ENCODE measurements around the gene PLK2. TPM values are rescaled to one million over a fixed set of nuclear protein-coding genes. Genes with fewer than 3 reads are reported as not detected.

The PLK2 gene
- total RNA-seq, 1 experiment from 2014 or later, result 372 TPM

GRCh38 chr5:58439094-58439644 is 20.7 kb downstream of the PLK2 start:
- H3K4me3 ChIP-seq (ENCODE audit: low read length), result no peak overlapping the region
- H3K79me2 ChIP-seq (ENCODE audit: low read length), result no peaks in the 10 kb centered on the region
- intact Hi-C loops (cut with micrococcal nuclease), result no loop called here
- ATAC-seq (no peak), DNase-seq (no peak)
- H3K9ac ChIP-seq (ENCODE audit: low read length), result no peak overlapping the region
- H3K9me3 ChIP-seq (ENCODE audit: low read length), result no peaks in the 10 kb centered on the region
- no peak overlapping the region for H3K27ac ChIP-seq (ENCODE audit: low read length)
- H3F3A ChIP-seq (ENCODE audit: low read length, unreplicated experiment), result no peaks in the 10 kb centered on the region
- H3K4me2 ChIP-seq (ENCODE audit: low read length), result no peak overlapping the region
- CTCF ChIA-PET, result no interaction called here
- POLR2A ChIA-PET (ENCODE audit: unreplicated experiment), result no interaction called here
- H3K36me3 ChIP-seq (ENCODE audit: low read depth, low read length), result no peaks in the 10 kb centered on the region
- no peak for TF ChIP-seq CTCF (conservative IDR thresholded peaks at IDR 0.05; ENCODE audit: low read depth, low read length)
- H4K20me1 ChIP-seq (ENCODE audit: low read length), result no peaks in the 10 kb centered on the region
- no peaks in the 10 kb centered on the region for H3K9me2 ChIP-seq (replicated peaks; ENCODE audit: low read length)
- BruUV-seq (replicated peaks), result no TSS peak
- 0 out of 2 replicates have a peak, but pooled peaks cover 4% of the 10 kb centered on the region for H3K4me1 ChIP-seq (ENCODE audit: insufficient read depth, low read length)
- H2AFZ ChIP-seq (ENCODE audit: low read length), result no peak overlapping the region
- no peaks in the 10 kb centered on the region for H3K27me3 ChIP-seq (ENCODE audit: low read length)

DNA sequence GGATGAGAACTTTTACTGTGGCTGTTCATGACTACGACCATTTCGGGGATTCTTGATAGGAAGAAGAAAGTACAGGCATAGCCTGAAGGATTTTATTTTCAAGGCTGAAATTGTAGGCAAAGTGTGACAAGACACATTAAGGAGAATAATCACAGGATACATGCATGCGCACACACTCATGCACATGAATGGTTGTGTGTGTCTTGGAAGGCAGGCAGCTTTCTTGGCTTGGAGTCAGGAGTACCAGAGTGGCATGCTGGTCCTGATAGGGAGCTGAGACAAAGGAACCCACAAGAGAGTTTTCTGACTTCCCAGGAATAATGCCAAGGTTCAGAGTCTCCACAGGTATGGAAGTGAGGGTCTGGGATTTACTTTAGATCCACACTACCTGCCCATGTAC is 22.2 kb downstream of the PLK2 start:
- Histone ChIP-seq H3K4me3 (ENCODE audit: low read length) (no peak overlapping the region), H3K9ac (ENCODE audit: low read length) (no peak overlapping the region), H3K9me2 (replicated peaks; ENCODE audit: low read length) (no peaks in the 10 kb centered on the region), H3K4me2 (ENCODE audit: low read length) (no peak overlapping the region), H3K27ac (ENCODE audit: low read length) (no peak overlapping the region), H3K36me3 (ENCODE audit: low read depth, low read length) (no peaks in the 10 kb centered on the region), H3K4me1 (ENCODE audit: insufficient read depth, low read length) (0 out of 2 replicates have a peak, but pooled peaks cover 4% of the 10 kb centered on the region), H3F3A (ENCODE audit: low read length, unreplicated experiment) (no peaks in the 10 kb centered on the region), H3K79me2 (ENCODE audit: low read length) (no peaks in the 10 kb centered on the region), H3K9me3 (ENCODE audit: low read length) (no peaks in the 10 kb centered on the region), H3K27me3 (ENCODE audit: low read length) (no peaks in the 10 kb centered on the region), H2AFZ (ENCODE audit: low read length) (no peak overlapping the region), H4K20me1 (ENCODE audit: low read length) (no peaks in the 10 kb centered on the region)
- TF ChIP-seq CTCF (conservative IDR thresholded peaks at IDR 0.05; ENCODE audit: low read depth, low read length) (no peak), EZH2phosphoT487 (IDR thresholded peaks at IDR 0.05; ENCODE audit: borderline replicate concordance, low read length) (no peak), EZH2 (IDR thresholded peaks at IDR 0.05; ENCODE audit: low read length, unreplicated experiment) (no peak)
- ATAC-seq (no peak), DNase-seq (no peak)
- no TSS peak for BruUV-seq (replicated peaks)
- intact Hi-C loops (cut with micrococcal nuclease), result no loop called here
- POLR2A ChIA-PET (ENCODE audit: unreplicated experiment), result no interaction called here
- CTCF ChIA-PET, result no interaction called here

- H3F3A ChIP-seq (ENCODE audit: low read length, unreplicated experiment), result no peaks in the 10 kb centered on the region
- H4K20me1 ChIP-seq (ENCODE audit: low read length), result no peaks in the 10 kb centered on the region
- no peaks in the 10 kb centered on the region for H3K79me2 ChIP-seq (ENCODE audit: low read length)
- no peaks in the 10 kb centered on the region for H3K36me3 ChIP-seq (ENCODE audit: low read depth, low read length)
- TF ChIP-seq EZH2phosphoT487 (IDR thresholded peaks at IDR 0.05; ENCODE audit: borderline replicate concordance, low read length) (no peak), EZH2 (IDR thresholded peaks at IDR 0.05; ENCODE audit: low read length, unreplicated experiment) (no peak), CTCF (conservative IDR thresholded peaks at IDR 0.05; ENCODE audit: low read depth, low read length) (no peak)
- ChIA-PET POLR2A (ENCODE audit: unreplicated experiment) (interaction anchor here (0.6 kb wide), 1 partner anchor 17 kb away, joined by 3 read pairs; no protein-coding TSS in a partner anchor), CTCF (no interaction called here)
- no peak overlapping the region for H2AFZ ChIP-seq (ENCODE audit: low read length)
- DNase-seq (no peak), ATAC-seq (no peak)
- H3K9me3 ChIP-seq (ENCODE audit: low read length), result no peaks in the 10 kb centered on the region
- intact Hi-C loops (cut with micrococcal nuclease), result no loop called here
- no peaks in the 10 kb centered on the region for H3K9me2 ChIP-seq (replicated peaks; ENCODE audit: low read length)
- no peaks in the 10 kb centered on the region for H3K4me1 ChIP-seq (ENCODE audit: insufficient read depth, low read length)
- H3K27me3 ChIP-seq (ENCODE audit: low read length), result no peaks in the 10 kb centered on the region
- H3K4me2 ChIP-seq (ENCODE audit: low read length), result no peak overlapping the region
- BruUV-seq (replicated peaks), result no TSS peak
- no peak overlapping the region for H3K27ac ChIP-seq (ENCODE audit: low read length)
- H3K4me3 ChIP-seq (ENCODE audit: low read length), result no peak overlapping the region
- H3K9ac ChIP-seq (ENCODE audit: low read length), result no peak overlapping the region
Measured at GRCh38 chr5:58431832-58432231, 28.1 kb downstream of the PLK2 start.
